Prostate gland (tissue), 2 donors: ENCODE data around the gene KIR2DL1.

ENCODE experiments used
- CTCF ChIP-seq, 4 experiments: fragments of 200-600 bp in 2 of 4; fragments of 450-650 bp in 2 of 4; sonication (generic) in 2 of 4; IDR thresholded peaks; 1 replicate in 3 of 4; 2 replicates in 1 of 4; pipeline ENCODE4 v1.5.1; 2016 to 2019; ENCODE audit warnings: antibody characterized with exemption in 4 of 4, mild to moderate bottlenecking in 2 of 4, moderate library complexity in 2 of 4
- POLR2A ChIP-seq: fragments of 450-650 bp; IDR thresholded peaks from one replicate; pipeline ENCODE4 v1.6.1; 2016; ENCODE audit warnings: antibody characterized with exemption, mild to moderate bottlenecking

GRCh38 chr19:54804101-54804500, 34.5 kb downstream of the KIR2DL1 start:
- TF ChIP-seq CTCF (IDR thresholded peaks at IDR 0.05) (no peak), POLR2A (no peak)
